H1 (cell line): ENCODE results near the gene SYT13. TPM values are rescaled to one million over a fixed set of nuclear protein-coding genes. Genes with fewer than 3 reads are reported as not detected.

ENCODE experiments used
- CTCF ChIA-PET: fragments of 300-600 bp; sonication (Branson Sonifier 250); formaldehyde crosslinking; loops from one replicate; lab custom pipeline; 2021; ENCODE audit not compliant: partially characterized antibody; lab: Charles Lee
- POLR2A ChIA-PET: fragments of 300-600 bp; sonication (Branson Sonifier 250); formaldehyde crosslinking; loops from one replicate; lab custom pipeline; 2021; ENCODE audit warnings: inconsistent platforms; ENCODE audit not compliant: partially characterized antibody; lab: Charles Lee
- DNase-seq, 2 experiments: peaks; one replicate each; pipeline versions ENCODE4 v3.0.0 to v3.0.0-alpha.2; 2010 to 2022; ENCODE audit warnings: low spot score in 2 of 2, low read depth in 1 of 2, mixed read lengths in 1 of 2
- FAIRE-seq: peaks from 2 replicates; lab custom pipeline; 2011; peaks lifted over from hg19 to GRCh38; lab: Jason Lieb, UNC
- H2AFZ ChIP-seq: 2 replicates; pipeline ENCODE4 v1.8.1; 2012; ENCODE audit warnings: low read length, inconsistent platforms
- H2AK5ac ChIP-seq: 2 replicates; pipeline ENCODE4 v1.6.1; 2013; ENCODE audit warnings: low read depth, low read length
- H2BK120ac ChIP-seq: replicated peaks from 2 replicates; pipeline ENCODE3; 2013; ENCODE audit warnings: low read depth, low read length, inconsistent platforms
- H2BK12ac ChIP-seq: 2 replicates; pipeline ENCODE4 v1.6.1; 2013; ENCODE audit warnings: low read depth, low read length
- H2BK15ac ChIP-seq: 2 replicates; pipeline ENCODE4 v1.6.1; 2013; ENCODE audit warnings: low read length
- H2BK20ac ChIP-seq: 2 replicates; pipeline ENCODE4 v1.6.1; 2013; ENCODE audit warnings: low read length
- H2BK5ac ChIP-seq: 2 replicates; pipeline ENCODE4 v1.6.1; 2013; ENCODE audit warnings: low read depth, low read length
- H3K14ac ChIP-seq: 2 replicates; pipeline ENCODE4 v1.6.1; 2013; ENCODE audit warnings: inconsistent platforms; ENCODE audit not compliant: insufficient read length
- H3K18ac ChIP-seq: 2 replicates; pipeline ENCODE4 v1.6.1; 2013; ENCODE audit warnings: low read length; ENCODE audit errors: extremely low read depth
- H3K23ac ChIP-seq: 2 replicates; pipeline ENCODE4 v1.6.1; 2013; ENCODE audit warnings: inconsistent platforms; ENCODE audit not compliant: insufficient read length
- H3K23me2 ChIP-seq: 2 replicates; pipeline ENCODE4 v1.6.1; 2013; ENCODE audit warnings: low read depth, low read length
- H3K27ac ChIP-seq: 2 replicates; pipeline ENCODE4 v1.6.1; 2011; ENCODE audit warnings: low read depth, low read length, inconsistent platforms
- H3K27me3 ChIP-seq, 4 experiments: replicated peaks in 1 of 4; 1 replicate in 1 of 4; 2 replicates in 3 of 4; pipeline versions ENCODE4 v1.6.1 to v1.8.1; 2011 to 2013; ENCODE audit warnings: low read length in 3 of 4, mild to moderate bottlenecking in 3 of 4, inconsistent platforms in 2 of 4, mixed read lengths in 2 of 4, moderate library complexity in 1 of 4; ENCODE audit not compliant: control insufficient read depth in 3 of 4, insufficient read depth in 3 of 4; ENCODE audit errors: extremely low read depth in 1 of 4
- H3K36me3 ChIP-seq, 4 experiments: 2 replicates each; pipeline versions ENCODE4 v1.6.1 to v1.8.1; 2011 to 2013; ENCODE audit warnings: mild to moderate bottlenecking in 4 of 4, low read length in 3 of 4, moderate library complexity in 2 of 4, control low read depth in 1 of 4, inconsistent platforms in 1 of 4; ENCODE audit not compliant: insufficient read depth in 4 of 4, control insufficient read depth in 2 of 4
- H3K4ac ChIP-seq: replicated peaks from 2 replicates; pipeline ENCODE3; 2013; ENCODE audit warnings: low read length, low read depth, mixed read lengths, inconsistent platforms; ENCODE audit not compliant: insufficient read length
- H3K4me1 ChIP-seq, 4 experiments: replicated peaks in 1 of 4; 1 replicate in 1 of 4; 2 replicates in 3 of 4; pipeline versions ENCODE4 v1.6.1 to v1.8.1; 2011 to 2013; ENCODE audit warnings: low read length in 3 of 4, inconsistent platforms in 2 of 4, mixed read lengths in 1 of 4; ENCODE audit not compliant: insufficient read depth in 4 of 4, control insufficient read depth in 3 of 4
- H3K4me2 ChIP-seq, 2 experiments: 2 replicates each; pipeline versions ENCODE4 v1.6.1 to v1.8.1; 2011 to 2013; ENCODE audit warnings: low read depth in 2 of 2, low read length in 2 of 2, control low read depth in 1 of 2, inconsistent platforms in 1 of 2, mild to moderate bottlenecking in 1 of 2; ENCODE audit not compliant: insufficient read depth in 1 of 2
- H3K4me3 ChIP-seq, 4 experiments: fragments of 200-600, 300-600 bp in 1 of 4; sonication (generic), shearing (Covaris generic), sonication (Bioruptor Twin) in 1 of 4; 2 replicates each; pipeline versions ENCODE4 v1.5.1 to v1.8.1; 2011 to 2016; ENCODE audit warnings: low read length in 4 of 4, low read depth in 3 of 4, control low read depth in 2 of 4, inconsistent platforms in 2 of 4, mild to moderate bottlenecking in 2 of 4, mixed read lengths in 1 of 4, moderate library complexity in 1 of 4; ENCODE audit not compliant: insufficient read depth in 2 of 4; ENCODE audit errors: extremely low read depth in 1 of 4
- H3K56ac ChIP-seq: replicated peaks from 2 replicates; pipeline ENCODE3; 2013; ENCODE audit warnings: low read depth, mild to moderate bottlenecking, mixed read lengths, low read length, inconsistent platforms; ENCODE audit not compliant: insufficient read length
- H3K79me1 ChIP-seq: 2 replicates; pipeline ENCODE4 v1.6.1; 2013; ENCODE audit warnings: low read depth, low read length, control low read depth
- H3K79me2 ChIP-seq, 2 experiments: 2 replicates each; pipeline versions ENCODE4 v1.6.1 to v1.8.1; 2012 to 2013; ENCODE audit warnings: low read length in 2 of 2, mild to moderate bottlenecking in 2 of 2, inconsistent platforms in 1 of 2; ENCODE audit not compliant: insufficient read depth in 2 of 2, control insufficient read depth in 1 of 2
- H3K9ac ChIP-seq, 4 experiments: replicated peaks in 1 of 4; 1 replicate in 1 of 4; 2 replicates in 3 of 4; pipeline versions ENCODE4 v1.6.1 to v1.8.1; 2011 to 2013; ENCODE audit warnings: low read depth in 3 of 4, low read length in 3 of 4, control low read depth in 2 of 4, mild to moderate bottlenecking in 2 of 4, moderate library complexity in 2 of 4, inconsistent platforms in 1 of 4; ENCODE audit errors: extremely low read depth in 1 of 4
- H3K9me3 ChIP-seq, 2 experiments: 2 replicates each; pipeline versions ENCODE4 v1.6.1 to v1.8.1; 2012 to 2013; ENCODE audit warnings: mild to moderate bottlenecking in 2 of 2, moderate library complexity in 2 of 2, control low read depth in 1 of 2, inconsistent platforms in 1 of 2, low read depth in 1 of 2, low read length in 1 of 2, mixed read lengths in 1 of 2; ENCODE audit not compliant: insufficient read depth in 2 of 2
- H4K20me1 ChIP-seq, 2 experiments: replicated peaks in 1 of 2; 2 replicates each; pipeline versions ENCODE3 to v1.8.1; 2011 to 2013; ENCODE audit warnings: inconsistent platforms in 2 of 2, low read length in 2 of 2, mild to moderate bottlenecking in 1 of 2; ENCODE audit not compliant: insufficient read depth in 2 of 2, control insufficient read depth in 1 of 2
- H4K5ac ChIP-seq: 2 replicates; pipeline ENCODE4 v1.6.1; 2013; ENCODE audit warnings: low read length, low read depth, mixed read lengths, inconsistent platforms; ENCODE audit not compliant: insufficient read length
- H4K8ac ChIP-seq: 2 replicates; pipeline ENCODE4 v1.8.0; 2013; ENCODE audit warnings: mild to moderate bottlenecking, moderate library complexity, low read length, inconsistent platforms; ENCODE audit not compliant: insufficient read depth; ENCODE audit errors: extremely low read depth
- H4K91ac ChIP-seq: replicated peaks from 2 replicates; pipeline ENCODE3; 2013; ENCODE audit warnings: low read length, mixed read lengths, inconsistent platforms; ENCODE audit not compliant: insufficient read length
- CTCF ChIP-seq, 3 experiments: IDR thresholded peaks; 1 replicate in 2 of 3; 2 replicates in 1 of 3; pipeline versions ENCODE4 v1.5.1 to v1.6.1; 2011; ENCODE audit warnings: low read length in 3 of 3, mild to moderate bottlenecking in 3 of 3, inconsistent platforms in 2 of 3, low read depth in 1 of 3, moderate library complexity in 1 of 3; ENCODE audit not compliant: insufficient read depth in 1 of 3; ENCODE audit errors: control extremely low read depth in 1 of 3
- KDM1A ChIP-seq: fragments of 200-600, 300-600 bp; sonication (generic); IDR thresholded peaks from 2 replicates; pipeline ENCODE4 v1.7.1; 2016; ENCODE audit warnings: mild to moderate bottlenecking, low read length, borderline replicate concordance
- MAFK ChIP-seq: IDR thresholded peaks from 2 replicates; pipeline ENCODE4 v1.6.1; 2012; ENCODE audit warnings: low read depth, mild to moderate bottlenecking, improper control_type of control experiment, low read length
- RXRA ChIP-seq: IDR thresholded peaks from 2 replicates; pipeline ENCODE4 v1.6.1; 2011; ENCODE audit warnings: low read depth, mild to moderate bottlenecking, low read length, moderate library complexity; ENCODE audit not compliant: insufficient read depth
- WGBS, 2 experiments: shearing (Covaris generic) in 1 of 2; methylation state at CpG; one replicate each; pipeline versions ENCODE4 v1.1.6 to v1.1.7; 2013 to 2015; ENCODE audit warnings: low lambda C conversion rate in 2 of 2, mixed read lengths in 2 of 2, inconsistent platforms in 1 of 2, low coverage in 1 of 2, missing lambda C conversion rate in 1 of 2; ENCODE audit not compliant: insufficient replicate concordance in 2 of 2, insufficient coverage in 1 of 2, insufficient read length in 1 of 2; ENCODE audit errors: extremely low coverage in 1 of 2, missing lambda C conversion rate in 1 of 2; 5-methylcytosine and 5-hydroxymethylcytosine counted together
- polyA plus RNA-seq, 7 experiments: library from polyadenylated mRNA; depleted of rRNA in 3 of 7; stranded (reverse) in 5 of 7; unstranded in 2 of 7; fragments of >200 nt in 5 of 7; fragments of 200-250 nt in 2 of 7; gene quantifications; 1 replicate in 5 of 7; 2 replicates in 1 of 7; 4 replicates in 1 of 7; pipeline versions ENCODE4 v1.2.1 to v1.2.3, GENCODE V29; 2011 to 2013; ENCODE audit warnings: missing spikeins in 2 of 7, mixed read lengths in 2 of 7
- total RNA-seq: library from RNA; stranded (reverse); fragmentation: NEBNext Ultra II Directional; extraction: Animal tissue kit (Norgen Biotek cat#: 25700); gene quantifications from 2 replicates; pipeline ENCODE4 v1.2.1, GENCODE V29; 2021

SYT13 gene
- total and polyA plus RNA-seq, 2 of the 8 experiments (the other 6 are each of a cell fraction or from before 2014, with no cell fraction given), result 4.8 to 13.2 TPM

DNA sequence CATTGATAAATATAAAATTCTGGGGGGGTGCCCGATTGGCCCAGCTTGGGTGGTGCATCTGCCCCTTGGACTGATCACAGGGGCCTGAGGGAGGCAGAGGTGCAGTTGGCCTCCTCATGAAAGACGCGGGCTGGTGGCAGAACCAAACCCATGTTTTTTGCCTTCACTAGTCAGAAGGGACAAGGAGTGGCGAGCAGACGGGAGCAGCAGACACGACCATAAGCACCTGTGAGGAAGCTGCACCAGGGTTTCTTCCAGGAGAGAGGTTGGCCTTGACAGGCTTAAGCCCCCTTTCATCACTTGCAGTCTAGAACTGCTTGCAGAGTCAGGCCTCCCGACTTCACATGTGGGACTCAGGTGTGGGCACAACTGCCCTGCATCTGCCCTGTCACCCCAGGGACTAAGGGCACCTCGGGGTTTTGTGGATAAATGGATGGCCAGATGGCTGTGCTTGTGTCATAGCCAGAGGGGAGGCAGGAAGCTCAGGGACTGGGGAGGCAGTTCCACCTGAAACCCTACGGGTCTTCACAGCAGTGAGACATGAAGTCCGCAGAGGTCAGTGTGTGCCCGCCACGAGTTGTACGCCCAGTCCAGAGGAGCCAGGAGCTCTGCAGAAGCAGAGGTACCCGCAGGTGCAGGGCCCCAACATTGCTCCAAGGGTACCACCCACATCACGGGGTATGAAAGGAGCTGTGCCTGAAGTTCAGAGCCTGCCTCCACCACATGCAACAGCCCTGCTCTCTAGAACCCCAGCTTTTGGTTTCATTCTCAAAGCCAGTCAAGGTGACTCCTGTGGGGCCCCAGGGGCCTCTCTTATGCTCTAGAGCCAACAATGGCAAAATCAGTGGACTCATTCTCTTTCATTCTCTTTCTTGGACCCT is 18.2 kb upstream of the SYT13 start:
- Histone ChIP-seq H2AK5ac (no peak overlapping the region), H3K9me3 (no peaks in the 10 kb centered on the region), H2BK5ac (no peak overlapping the region), H2BK12ac (no peak overlapping the region), H3K56ac (no peak overlapping the region), H4K8ac (no peak overlapping the region), H4K20me1 (no peaks in the 10 kb centered on the region), H4K5ac (no peak overlapping the region), H3K4me1 (no peaks in the 10 kb centered on the region), H3K23ac (no peak overlapping the region), H3K27me3 (peaks cover 0 to 8% (median 0%) of the 10 kb centered on the region in 4 experiments; a peak in 2 of 7 replicates), H2BK120ac (no peak overlapping the region), H2BK15ac (no peak overlapping the region), H3K36me3 (no peaks in the 10 kb centered on the region), H2AFZ (no peak overlapping the region), H4K91ac (no peak overlapping the region), H3K4ac (no peak overlapping the region), H3K14ac (no peak overlapping the region), H3K18ac (no peak overlapping the region), H3K79me1 (no peaks in the 10 kb centered on the region), H3K4me3 (no peak overlapping the region), H3K79me2 (no peaks in the 10 kb centered on the region), H3K23me2 (no peaks in the 10 kb centered on the region), H2BK20ac (no peak overlapping the region), H3K4me2 (no peak overlapping the region), H3K27ac (no peak overlapping the region), H3K9ac (no peak overlapping the region)
- CTCF ChIA-PET, result interaction anchor here (0.9 to 2.5 kb wide), 6 partner anchors 12 to 314 kb away, joined by 3 to 10 read pairs (median 4); no protein-coding TSS in a partner anchor
- DNase-seq, result no peak
- FAIRE-seq, result no peak
- POLR2A ChIA-PET, result interaction anchor here (1.2 to 1.4 kb wide), 2 partner anchors 17 to 18 kb away, joined by 3 read pairs; partner anchors contain the start of gene SYT13
- TF ChIP-seq KDM1A, result no peak
- TF ChIP-seq CTCF (IDR thresholded peaks at IDR 0.05; ENCODE audit: control extremely low read depth in 1 of 3, insufficient read depth in 1 of 3, low read depth in 1 of 3, low read length in 3 of 3), result no peak
- no peak for TF ChIP-seq MAFK
- TF ChIP-seq RXRA, result no peak
- WGBS, 2 experiments, result 88% methylated on average over 15 of the region's 15 CpGs; no CpG with 5 or more reads in 1 of the 2 experiments
